Stimulated activated CD8-positive, alpha-beta memory T cell treated with anti-CD3 and anti-CD28 coated beads, Interleukin-7, amount 100 ng/mL, for 1 hour (primary cell): ENCODE results near the gene ILRUN.
A peak's percentile ranks its signal among the peaks of the same experiment; 100 is the strongest.
"Not testable (repeated sequence)": the region's sequence is repeated elsewhere in the genome, so short reads cannot be mapped to it uniquely, and the experiment has no call there.

ENCODE experiments used
- DNase-seq, 2 donors: peaks; one replicate each; pipeline ENCODE4 v3.0.0-alpha.2; 2020; ENCODE audit warnings: low read depth in 2 of 2

Gene ILRUN

DNA sequence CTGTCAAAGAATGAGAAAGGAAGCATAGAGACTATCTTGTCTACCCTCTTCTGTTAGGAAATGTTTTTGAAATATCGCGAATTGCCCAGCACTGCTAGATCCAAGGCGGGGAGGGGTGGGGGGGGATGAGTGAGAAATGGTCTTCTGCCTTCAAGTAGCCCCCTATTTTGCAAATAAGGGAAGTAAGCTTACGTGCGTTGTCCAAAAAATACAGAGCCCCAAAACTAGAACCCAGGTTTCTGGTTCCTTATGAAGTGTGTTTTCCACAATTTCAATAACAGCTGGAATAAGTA lies 923 bp upstream of the ILRUN start:
- DNase-seq: no peak

GRCh38 chr6:34696189-34696738 lies 303 bp downstream of the ILRUN start:
- DNase-seq: peak in 1 of 2 donors; percentile 6

DNA sequence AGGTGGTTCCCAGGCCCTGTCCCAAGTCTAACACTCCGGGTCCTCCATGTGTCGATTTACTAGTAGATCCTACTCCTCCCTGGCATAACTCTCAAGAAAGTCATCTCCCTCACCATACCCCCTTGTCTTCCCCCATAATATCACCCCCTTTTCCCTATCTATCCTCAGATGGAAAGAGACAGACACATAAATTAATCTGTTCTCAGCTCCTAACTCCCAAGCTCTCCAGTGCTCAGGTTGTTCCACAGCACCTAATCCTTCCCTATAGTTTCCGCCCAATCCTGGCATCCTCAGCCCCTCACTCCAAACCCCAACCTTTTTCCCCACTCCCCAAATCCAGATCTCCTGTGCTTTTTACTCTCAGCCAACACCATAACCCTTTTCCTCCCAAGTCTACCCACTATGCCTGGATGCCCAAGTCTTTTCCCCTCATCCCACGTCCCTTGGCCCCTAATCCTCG lies 808 bp downstream of the ILRUN start:
- DNase-seq: no peak

DNA sequence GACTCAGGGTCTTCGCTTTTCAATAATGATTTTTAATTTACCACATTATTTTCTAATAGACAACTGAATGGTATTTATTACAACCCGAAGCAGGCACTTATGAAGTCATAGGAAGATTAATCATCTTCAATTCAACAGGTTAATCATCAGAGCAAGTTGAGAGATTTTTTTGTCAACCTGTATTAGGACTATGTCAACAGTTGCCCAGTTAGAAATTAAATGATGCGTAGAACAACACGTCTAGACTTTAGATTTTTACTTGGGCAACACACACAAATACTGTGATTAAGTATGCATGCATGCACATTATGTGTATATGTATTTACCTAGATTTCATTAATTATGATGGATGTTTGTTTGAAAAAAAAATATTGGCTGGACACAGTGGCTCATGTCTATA lies 4.3 kb downstream of the ILRUN start:
- no peak for DNase-seq

GRCh38 chr6:34689742-34690141 lies 6.8 kb downstream of the ILRUN start:
- DNase-seq: no peak

GRCh38 chr6:34688956-34689355 lies 7.6 kb downstream of the ILRUN start:
- no peak for DNase-seq

DNA sequence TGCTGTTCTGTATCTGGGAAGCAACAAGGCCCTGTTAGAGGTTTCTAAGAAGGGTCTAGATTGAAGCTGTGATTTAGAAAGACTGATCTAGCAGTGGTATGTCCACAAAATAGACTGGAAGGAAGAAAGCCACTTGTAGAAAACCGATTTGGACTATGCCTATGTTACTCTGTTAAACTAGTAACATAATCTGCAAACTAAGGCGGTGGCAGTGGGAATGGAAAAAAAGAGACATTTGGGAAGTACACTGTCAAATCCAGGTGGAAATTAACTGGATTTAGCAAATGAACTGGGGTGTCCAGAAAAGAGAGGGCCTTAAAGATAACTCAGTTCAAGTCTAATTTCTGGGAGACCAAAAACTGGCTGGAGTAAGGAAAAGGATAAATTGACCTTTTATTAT lies 11.6 kb downstream of the ILRUN start:
- no peak for DNase-seq

GRCh38 chr6:34684364-34684763 lies 12.2 kb downstream of the ILRUN start:
- no peak for DNase-seq

DNA sequence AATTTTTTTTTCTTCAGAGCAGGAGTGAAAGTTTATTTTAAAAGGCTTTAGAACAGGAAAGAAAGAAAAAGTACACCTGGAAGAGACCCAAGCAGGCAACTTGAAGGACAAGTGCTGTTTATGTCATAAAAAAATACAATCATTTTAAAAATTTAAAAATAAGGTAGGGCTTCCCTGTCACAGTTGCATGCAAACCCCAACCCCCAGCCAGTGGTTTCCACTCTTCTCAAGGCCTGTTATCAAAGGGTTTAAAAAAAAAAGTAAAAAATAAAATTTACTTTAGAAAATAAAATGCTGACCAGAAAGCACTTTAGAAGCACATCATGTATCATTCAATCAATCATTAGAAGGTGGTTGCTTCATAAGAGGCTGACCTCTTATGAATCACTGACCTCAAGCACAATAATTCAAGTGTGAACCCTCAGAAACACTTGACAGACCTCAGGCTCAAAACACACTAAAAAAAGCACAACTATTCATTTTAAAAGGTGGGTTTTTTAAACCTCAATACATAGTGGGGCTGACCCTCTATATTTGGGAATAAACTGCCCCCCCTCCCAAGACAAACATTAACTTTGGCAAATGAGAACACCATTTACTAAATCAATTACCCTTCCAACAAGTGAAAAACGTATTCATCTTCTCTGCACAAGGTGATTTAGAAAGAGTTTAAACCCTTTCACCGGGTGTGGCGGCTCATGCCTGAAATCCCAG lies 15.6 kb downstream of the ILRUN start:
- no peak for DNase-seq

DNA sequence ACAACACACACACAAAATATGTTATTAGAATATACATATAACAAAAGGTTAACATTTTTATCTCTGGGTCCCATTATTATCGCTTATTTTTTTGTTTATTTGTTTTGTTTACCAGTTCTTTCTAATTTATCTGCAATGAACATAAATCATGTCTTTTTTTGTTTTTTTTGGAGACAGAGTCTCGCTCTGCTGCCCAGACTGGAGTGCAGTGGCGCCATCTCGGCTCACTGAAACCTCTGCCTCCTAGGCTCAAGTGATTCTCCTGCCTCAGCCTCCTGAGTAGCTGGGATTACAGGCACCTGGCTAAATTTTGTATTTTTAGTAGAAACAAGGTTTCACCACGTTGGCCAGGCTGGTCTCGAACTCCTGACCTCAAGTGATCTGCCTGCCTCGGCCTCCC lies 16.3 kb downstream of the ILRUN start:
- not testable (repeated sequence) for DNase-seq

- DNase-seq: no peak
Measured at GRCh38 chr6:34679552-34680253, 16.9 kb downstream of the ILRUN start.

GRCh38 chr6:34676140-34676539 lies 20.4 kb downstream of the ILRUN start:
- no peak for DNase-seq

- not testable (repeated sequence) for DNase-seq
Measured at GRCh38 chr6:34674930-34675329, 21.6 kb downstream of the ILRUN start.

DNA sequence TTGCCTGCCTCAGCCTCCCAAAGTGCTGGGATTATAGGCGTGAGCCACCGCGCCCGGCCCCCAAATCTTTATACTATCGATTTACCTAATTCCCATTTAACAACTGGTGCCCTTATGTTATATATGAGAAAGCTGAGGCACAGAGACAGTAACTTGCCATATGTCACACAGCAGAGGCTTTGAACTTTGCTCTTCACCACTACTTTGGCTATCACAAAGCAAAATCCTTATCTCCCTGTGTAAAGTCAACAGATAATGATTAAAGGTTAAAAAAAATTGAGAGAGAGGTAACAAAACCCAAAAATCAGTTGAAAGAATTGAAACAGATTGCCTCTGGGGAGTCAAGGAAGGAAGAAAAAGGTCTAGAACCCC lies 22.3 kb downstream of the ILRUN start:
- no peak for DNase-seq

- DNase-seq: no peak
Measured at GRCh38 chr6:34673064-34673463, 23.5 kb downstream of the ILRUN start.

GRCh38 chr6:34672657-34673043 lies 23.9 kb downstream of the ILRUN start:
- no peak for DNase-seq

DNA sequence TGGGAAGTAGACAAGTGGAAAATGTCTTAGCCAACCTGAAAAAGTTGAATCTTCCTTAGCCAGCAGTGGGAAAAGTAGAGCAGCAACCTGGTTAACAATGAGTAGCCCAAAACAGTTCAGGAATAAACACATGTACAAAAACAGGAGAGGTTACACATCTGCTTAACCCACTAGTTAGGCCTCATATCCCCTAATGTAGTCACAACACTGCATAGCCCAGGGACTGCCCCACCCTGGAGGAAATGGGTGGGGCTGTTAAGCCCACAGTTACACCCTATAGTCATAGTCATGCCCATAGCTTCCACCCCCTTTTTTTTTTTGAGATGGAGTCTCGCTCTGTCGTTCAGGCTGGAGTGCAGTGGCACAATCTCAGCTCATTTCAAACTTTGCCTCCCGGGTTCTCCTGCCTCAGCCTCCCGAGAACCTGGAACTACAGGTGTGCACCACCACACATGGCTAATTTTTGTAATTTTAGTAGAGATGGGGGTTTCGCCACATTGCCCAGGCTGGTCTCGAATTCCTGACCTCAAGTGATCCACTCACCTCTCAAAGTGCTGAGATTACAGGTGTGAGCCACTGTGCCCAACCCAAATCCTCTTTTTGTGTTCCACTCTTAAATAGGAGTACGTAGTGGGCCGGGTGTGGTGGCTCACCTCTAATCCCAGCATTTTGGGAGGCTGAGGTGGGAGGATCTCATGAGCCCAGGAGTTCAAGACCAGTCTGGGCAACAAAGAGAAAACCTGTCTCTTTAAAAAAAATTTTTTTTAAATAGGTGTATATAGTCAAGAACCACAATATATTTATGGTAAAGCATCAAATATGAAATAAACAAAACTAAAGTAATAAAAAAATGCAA lies 24.5 kb downstream of the ILRUN start:
- DNase-seq: peak; percentile 35 to 57

DNA sequence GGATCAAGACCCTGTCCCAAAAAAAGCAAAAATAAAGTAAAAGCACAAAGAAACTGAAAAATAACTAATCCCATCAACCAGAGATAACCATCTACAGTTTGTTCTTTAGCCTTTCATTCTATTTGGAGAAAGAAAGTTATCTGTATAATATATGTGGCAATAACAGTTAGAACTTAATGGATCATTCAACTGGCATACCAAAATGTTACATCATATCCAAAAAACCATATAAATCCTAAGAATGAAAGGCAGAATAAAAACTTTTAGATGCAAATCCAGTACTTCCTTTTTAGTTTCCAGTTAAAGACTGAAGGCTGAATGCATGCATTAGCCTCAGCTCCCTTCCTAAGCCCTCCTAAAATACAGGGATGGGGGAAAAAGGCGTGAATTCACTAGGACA lies 25.2 kb downstream of the ILRUN start:
- no peak for DNase-seq

DNA sequence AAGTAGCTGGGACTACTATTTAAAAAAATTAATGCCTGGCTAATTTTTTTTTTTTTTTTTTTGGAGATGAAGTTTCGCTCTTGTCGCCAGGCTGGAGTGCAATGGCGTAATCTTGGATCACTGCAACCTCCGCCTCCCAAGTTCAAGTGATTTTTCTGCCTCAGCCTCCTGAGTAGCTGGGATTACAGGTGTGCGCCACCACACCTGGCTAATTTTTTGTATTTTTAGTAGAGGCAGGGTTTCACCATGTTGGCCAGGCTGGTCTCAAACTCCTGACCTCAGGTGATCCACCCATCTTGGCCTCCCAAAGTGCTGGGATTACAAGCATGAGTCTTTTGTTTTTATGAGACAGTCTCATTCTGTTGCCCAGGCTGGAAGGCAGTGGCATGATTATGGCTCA lies 27.8 kb downstream of the ILRUN start:
- DNase-seq: not testable (repeated sequence)

DNA sequence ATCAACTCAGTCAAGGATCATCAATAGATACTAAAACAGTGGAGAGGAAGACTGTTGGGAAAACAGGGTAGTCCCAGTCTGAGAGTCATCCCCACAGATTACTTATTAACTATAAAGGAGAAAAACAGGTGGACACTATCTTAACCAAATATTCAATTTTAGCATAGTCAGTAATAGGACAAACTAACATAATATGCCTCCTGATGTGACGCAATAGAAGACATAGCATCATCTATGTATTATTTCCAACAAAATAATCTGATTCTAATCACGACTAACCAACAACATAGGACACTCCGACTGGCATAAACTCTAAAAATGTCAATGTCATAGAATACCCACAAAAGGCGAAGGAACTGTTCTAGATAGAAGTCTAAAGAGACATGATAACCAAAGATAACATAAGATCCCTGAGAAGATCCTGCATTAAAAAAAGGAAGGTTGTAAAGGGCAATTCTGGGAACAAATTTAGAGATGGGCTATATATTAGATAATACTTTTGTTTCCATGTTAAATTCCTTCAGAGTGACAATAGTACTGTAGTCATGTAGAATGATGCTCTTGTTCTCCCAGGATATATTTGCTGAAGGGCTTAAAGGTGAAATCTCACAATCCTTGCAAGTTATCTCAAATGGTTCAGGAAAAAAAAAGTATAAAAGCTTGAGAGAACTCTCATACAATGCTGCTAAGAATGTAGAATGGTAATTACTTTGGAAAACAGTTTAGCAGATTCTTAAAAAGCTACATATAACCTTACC lies 28.9 kb downstream of the ILRUN start:
- DNase-seq: no peak

DNA sequence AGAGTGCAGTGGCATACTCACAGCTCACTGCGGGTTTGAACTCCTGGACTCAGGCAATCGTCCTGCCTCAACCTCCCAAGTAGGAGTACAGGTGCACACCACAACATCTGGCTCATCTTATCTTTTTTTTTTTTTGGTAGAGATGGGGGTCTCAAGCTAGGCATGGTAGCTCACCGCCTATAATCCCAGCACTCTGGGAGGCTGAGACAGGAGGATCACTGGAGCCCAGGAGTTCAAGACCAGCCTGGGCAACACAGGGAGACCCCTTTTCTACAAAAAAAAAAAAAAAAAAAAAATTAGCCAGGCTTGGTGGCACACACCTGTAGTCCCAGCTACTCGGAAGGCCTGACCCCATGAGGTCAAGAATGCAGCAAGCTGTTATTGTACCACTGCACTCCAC lies 31.5 kb downstream of the ILRUN start:
- no peak for DNase-seq
